Fibroblast of mammary gland (primary cell): ENCODE results near the gene ADGRV1.

Experiments used
- DNase-seq: peaks from one replicate; pipeline ENCODE4 v3.0.0-alpha.2; 2010; ENCODE audit warnings: low read depth
- H3K4me3 ChIP-seq: 2 replicates; pipeline ENCODE4 v1.5.1; 2011; ENCODE audit warnings: low read depth, mild to moderate bottlenecking, low read length, moderate library complexity; ENCODE audit not compliant: control insufficient read depth
- CTCF ChIP-seq: conservative IDR thresholded peaks from 2 replicates; pipeline ENCODE4 v1.5.1; 2011; ENCODE audit warnings: low read depth, low read length, inconsistent platforms; ENCODE audit not compliant: control insufficient read depth, insufficient read depth

The ADGRV1 gene

DNA sequence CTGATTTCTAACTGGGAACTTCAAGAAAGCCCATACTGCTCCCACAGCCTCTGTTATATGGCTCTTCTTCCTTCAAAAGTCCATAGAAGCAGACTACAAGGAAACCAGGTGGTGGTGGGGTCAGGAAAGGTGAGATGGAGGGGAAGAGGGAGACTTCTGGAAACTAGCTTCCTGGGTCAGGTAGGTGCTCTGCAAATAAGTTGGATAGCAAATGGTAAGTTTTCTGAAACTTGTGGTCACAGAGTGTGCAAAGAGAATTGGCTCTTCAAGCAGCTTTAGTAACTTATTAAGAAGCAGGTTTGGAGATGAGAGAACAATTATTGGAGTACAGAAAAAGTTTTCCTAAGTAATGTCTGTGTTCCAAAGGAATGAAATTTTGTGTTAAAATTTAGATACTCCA, 316.9 kb downstream of the ADGRV1 start:
- DNase-seq = no peak
- no peak for TF ChIP-seq CTCF
- H3K4me3 ChIP-seq = no peak overlapping the region

DNA sequence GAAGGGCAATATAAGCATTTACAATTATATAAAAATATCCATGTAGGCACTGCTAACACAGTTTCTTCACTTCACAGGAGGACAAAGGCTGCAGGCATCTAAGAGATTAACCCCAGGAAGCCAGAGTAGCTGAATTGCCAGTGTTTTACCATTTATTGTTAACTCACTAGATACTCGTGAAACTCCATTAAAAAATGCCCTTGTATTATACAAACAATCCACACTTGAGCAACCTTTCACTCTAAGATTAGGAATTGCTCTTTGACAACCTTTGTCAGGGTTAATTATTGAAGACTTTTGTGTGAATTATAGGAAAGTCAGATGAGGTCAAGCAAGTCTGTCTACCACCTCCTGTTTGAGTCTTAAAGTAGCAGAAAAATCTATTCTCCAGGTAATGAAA, 317.8 kb downstream of the ADGRV1 start:
- no peak for TF ChIP-seq CTCF
- DNase-seq = no peak
- no peak overlapping the region for H3K4me3 ChIP-seq

DNA sequence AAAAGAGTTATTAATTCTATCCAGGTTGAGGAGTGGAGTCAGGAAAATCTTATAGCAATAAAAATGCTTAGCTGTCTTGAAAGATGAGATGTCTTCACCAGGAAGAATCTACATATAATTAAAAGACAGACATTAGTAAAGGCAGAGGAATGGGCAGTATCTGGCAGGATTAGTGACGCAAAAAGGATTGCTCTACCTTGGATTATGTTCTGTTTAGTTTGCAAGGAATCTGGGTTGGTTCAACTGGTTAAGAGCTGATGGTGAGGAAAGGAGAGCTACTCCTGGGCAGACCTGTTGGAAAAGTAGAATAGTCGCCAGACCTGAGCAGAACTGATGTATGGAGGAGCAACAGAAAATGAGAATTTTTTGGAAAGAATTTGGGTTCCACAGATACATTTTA, 318.5 kb downstream of the ADGRV1 start:
- H3K4me3 ChIP-seq = no peak overlapping the region
- TF ChIP-seq CTCF = no peak
- no peak for DNase-seq

DNA sequence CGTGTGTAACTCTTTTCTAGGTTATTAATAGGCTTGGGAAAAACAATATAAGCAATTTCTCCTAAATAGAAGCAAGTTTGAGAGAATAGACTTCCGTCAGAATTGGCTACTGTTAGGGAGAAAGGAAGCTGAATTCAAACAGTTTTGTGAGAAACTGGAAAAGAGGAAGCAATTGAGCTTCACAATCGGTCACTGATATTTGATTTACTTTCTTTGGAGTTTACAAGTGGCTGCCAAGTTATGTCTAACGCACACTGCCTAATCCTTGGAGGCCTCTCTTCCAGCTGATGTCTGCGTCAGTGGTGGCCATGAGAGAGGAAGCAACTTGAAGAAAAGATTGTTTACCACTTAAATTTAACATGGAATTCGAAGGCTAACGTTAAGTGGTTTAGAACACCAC, 319.5 kb downstream of the ADGRV1 start:
- DNase-seq = peak; percentile 24
- no peak overlapping the region for H3K4me3 ChIP-seq
- no peak for TF ChIP-seq CTCF

- no peak for TF ChIP-seq CTCF
- no peak overlapping the region for H3K4me3 ChIP-seq
- DNase-seq = peak; percentile 43
Measured at GRCh38 chr5:90878549-90879196, 320.1 kb downstream of the ADGRV1 start.

DNA sequence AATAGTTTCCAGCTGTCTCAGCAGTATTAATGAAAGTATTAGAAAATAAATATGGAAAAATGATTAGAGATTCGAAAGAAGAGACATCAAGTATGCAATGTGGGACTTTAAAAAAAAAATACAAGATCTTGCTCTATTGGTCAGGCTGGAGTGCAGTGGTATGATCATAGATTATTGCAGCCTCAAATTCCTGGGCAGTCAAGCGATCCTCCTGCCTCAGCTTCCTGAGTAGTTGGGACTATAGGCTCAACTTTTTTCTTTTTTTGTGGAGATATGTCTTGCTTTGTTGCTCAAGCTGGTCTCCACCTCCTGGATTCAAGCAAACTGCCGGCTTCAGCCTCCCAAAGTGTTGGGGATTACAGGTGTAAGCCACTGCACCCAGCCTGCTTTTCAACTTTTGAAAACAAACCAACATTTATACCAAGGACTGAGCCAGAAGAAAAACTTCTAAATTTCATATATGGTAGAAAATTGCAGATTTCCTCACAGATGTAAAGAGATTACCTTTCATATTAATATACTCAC, 323.1 kb downstream of the ADGRV1 start:
- no peak for DNase-seq
- H3K4me3 ChIP-seq = no peak overlapping the region
- no peak for TF ChIP-seq CTCF
